GM23338 (cell line): ENCODE results near the gene DHPS. TPM values are rescaled to one million over a fixed set of nuclear protein-coding genes. Genes with fewer than 3 reads are reported as not detected.

Experiments
- ATAC-seq: fragments of 200-7000 bp; cut with Tn5 transposase; 3 replicates; pipeline ENCODE4 v1.9.1; 2020
- DNase-seq: peaks from one replicate; pipeline ENCODE4 v3.0.0-alpha.2; 2015; ENCODE audit warnings: low spot score
- H2AFZ ChIP-seq: fragments of 200-600 bp; sonication (generic); 2 replicates; pipeline ENCODE4 v1.8.0; 2016; ENCODE audit warnings: antibody characterized with exemption, mild to moderate bottlenecking, moderate library complexity
- H3F3A ChIP-seq: fragments of 200-600 bp; sonication (generic); replicated peaks from 2 replicates; pipeline ENCODE4 v1.8.0; 2017; ENCODE audit warnings: antibody characterized with exemption, mixed run types, low read depth
- H3K27ac ChIP-seq: fragments of 200-600 bp; sonication (generic); 2 replicates; pipeline ENCODE4 v1.6.1; 2016; ENCODE audit warnings: low read depth
- H3K27me3 ChIP-seq: fragments of 200-600 bp; sonication (generic); 2 replicates; pipeline ENCODE4 v1.8.0; 2016; ENCODE audit warnings: mild to moderate bottlenecking, mixed run types, moderate library complexity; ENCODE audit not compliant: insufficient read depth
- H3K36me3 ChIP-seq: fragments of 200-600 bp; sonication (generic); 2 replicates; pipeline ENCODE4 v1.8.0; 2016; ENCODE audit warnings: mild to moderate bottlenecking; ENCODE audit not compliant: insufficient read depth
- H3K4me1 ChIP-seq: fragments of 200-600 bp; sonication (generic); 2 replicates; pipeline ENCODE4 v1.8.0; 2016; ENCODE audit warnings: mild to moderate bottlenecking, moderate library complexity; ENCODE audit not compliant: insufficient read depth
- H3K4me2 ChIP-seq: fragments of 200-600 bp; sonication (generic); 2 replicates; pipeline ENCODE4 v1.7.1; 2017; ENCODE audit warnings: mixed run types
- H3K4me3 ChIP-seq: fragments of 200-600 bp; sonication (generic); 2 replicates; pipeline ENCODE4 v1.6.1; 2016; ENCODE audit warnings: mixed run types
- H3K79me2 ChIP-seq: fragments of 200-600 bp; sonication (generic); replicated peaks from 2 replicates; pipeline ENCODE4 v1.8.0; 2017; ENCODE audit warnings: mild to moderate bottlenecking; ENCODE audit not compliant: insufficient read depth
- H3K9me2 ChIP-seq: fragments of 200-600 bp; sonication (generic); 2 replicates; pipeline ENCODE4 v1.8.0; 2017; ENCODE audit not compliant: insufficient read depth
- H4K20me1 ChIP-seq: fragments of 200-600 bp; sonication (generic); replicated peaks from 2 replicates; pipeline ENCODE4 v1.8.0; 2017; ENCODE audit warnings: mild to moderate bottlenecking; ENCODE audit not compliant: insufficient read depth
- H3K27ac Mint-ChIP-seq: 2 replicates; pipeline ENCODE4 v1.8.0; 2020; ENCODE audit warnings: inconsistent platforms, mild to moderate bottlenecking, moderate library complexity, mixed read lengths
- H3K27me3 Mint-ChIP-seq: 3 replicates; pipeline ENCODE4 v1.8.0; 2022; ENCODE audit warnings: low read depth, mild to moderate bottlenecking, moderate library complexity, mixed read lengths, inconsistent platforms; ENCODE audit not compliant: insufficient read depth, poor library complexity
- H3K36me3 Mint-ChIP-seq: 3 replicates; pipeline ENCODE4 v1.8.0; 2021; ENCODE audit warnings: low read depth, mild to moderate bottlenecking, inconsistent platforms, moderate library complexity, mixed read lengths
- H3K4me1 Mint-ChIP-seq: 3 replicates; pipeline ENCODE4 v1.8.0; 2020; ENCODE audit warnings: mild to moderate bottlenecking, inconsistent platforms, mixed read lengths
- H3K4me3 Mint-ChIP-seq: 3 replicates; pipeline ENCODE4 v1.8.0; 2021; ENCODE audit warnings: moderate library complexity, mild to moderate bottlenecking, inconsistent platforms, mixed read lengths
- H3K9me3 Mint-ChIP-seq: 3 replicates; pipeline ENCODE4 v1.8.0; 2020; ENCODE audit warnings: moderate library complexity, mild to moderate bottlenecking, inconsistent platforms, mixed read lengths
- CREB1 ChIP-seq: fragments of 250-450 bp; sonication (Bioruptor Pico); IDR thresholded peaks from 2 replicates; pipeline ENCODE4 v1.5.0; 2020; ENCODE audit warnings: low read depth, mild to moderate bottlenecking, moderate library complexity
- CTCF ChIP-seq, 2 experiments: fragments of 200-600 bp in 1 of 2; sonication (generic) in 1 of 2; conservative IDR thresholded peaks; 2 replicates each; pipeline versions ENCODE4 v1.5.1 to v1.6.1; 2016 to 2017; ENCODE audit warnings: antibody characterized with exemption in 2 of 2, low read depth in 2 of 2, mild to moderate bottlenecking in 2 of 2, moderate library complexity in 1 of 2
- POLR2AphosphoS5 ChIP-seq: IDR thresholded peaks from 2 replicates; pipeline ENCODE4 v1.6.1; 2016; ENCODE audit warnings: antibody characterized with exemption, low read depth
- STAT1 ChIP-seq: IDR thresholded peaks from one replicate; pipeline ENCODE4 v1.6.1; 2016; ENCODE audit warnings: antibody characterized with exemption; ENCODE audit not compliant: unreplicated experiment
- ZNF331 ChIP-seq: fragments of 250-450 bp; sonication (Bioruptor Pico); IDR thresholded peaks from 2 replicates; pipeline ENCODE4 v1.5.0; 2020; ENCODE audit warnings: low read depth, mild to moderate bottlenecking, moderate library complexity
- ZNF462 ChIP-seq: fragments of 250-450 bp; sonication (Bioruptor Pico); IDR thresholded peaks from 2 replicates; pipeline ENCODE4 v1.5.0; 2020; ENCODE audit warnings: mild to moderate bottlenecking, moderate library complexity
- polyA plus RNA-seq: library from polyadenylated mRNA; unstranded; fragments of >200 nt; fragmentation: Nextera tagmentation; extraction: Ambion mirVana; gene quantifications from 2 replicates; pipeline ENCODE4 v1.2.1, GENCODE V29; 2016
- total RNA-seq: library from RNA; depleted of rRNA; stranded (reverse); fragments of >200 nt; shearing (Covaris generic); gene quantifications from 2 replicates; pipeline ENCODE4 v1.2.3, GENCODE V29; 2014

Gene DHPS
- total and polyA plus RNA-seq, 2 experiments from 2014 or later = 85.4 to 126 TPM

- no peaks in the 10 kb centered on the region for H4K20me1 ChIP-seq
- peak; percentile 92 for DNase-seq
- H3K9me2 ChIP-seq = no peaks in the 10 kb centered on the region; the same call in 1 of the 2 replicates
- H3K27me3 ChIP-seq = no peaks in the 10 kb centered on the region
- H3K36me3 ChIP-seq = no peaks in the 10 kb centered on the region
- peak overlapping the region; percentile 70 for H3K4me2 ChIP-seq
- H3K4me3 Mint-ChIP-seq = peak overlapping the region; percentile 71
- H3K27me3 Mint-ChIP-seq = peaks cover 18% of the 10 kb centered on the region
- 0 out of 2 replicates have a peak, but pooled peaks cover 5% of the 10 kb centered on the region for H3F3A ChIP-seq
- peaks cover 2% of the 10 kb centered on the region; the same call in 1 of the 3 replicates for H3K9me3 Mint-ChIP-seq
- H3K27ac ChIP-seq = no peak overlapping the region
- peak; percentile 74 to 92 for TF ChIP-seq CTCF (conservative IDR thresholded peaks at IDR 0.05; ENCODE audit: low read depth in 2 of 2)
- TF ChIP-seq ZNF462 (CRISPR knock-in tag) = no peak
- peak; percentile 63; the same call in 1 of the 2 replicates for TF ChIP-seq CREB1 (CRISPR knock-in tag)
- TF ChIP-seq ZNF331 (CRISPR knock-in tag) = no peak
- no peak for TF ChIP-seq STAT1
- TF ChIP-seq POLR2AphosphoS5 = no peak
- H3K36me3 Mint-ChIP-seq = no peaks in the 10 kb centered on the region
- H3K27ac Mint-ChIP-seq = no peak overlapping the region
- ATAC-seq = peak; percentile 96
- no peaks in the 10 kb centered on the region; the same call in 2 of the 3 replicates for H3K4me1 Mint-ChIP-seq
- no peaks in the 10 kb centered on the region for H3K79me2 ChIP-seq
- H3K4me3 ChIP-seq = peak overlapping the region; percentile 53
- no peaks in the 10 kb centered on the region for H3K4me1 ChIP-seq
- H2AFZ ChIP-seq = peak overlapping the region; percentile 81; the same call in 1 of the 2 replicates
Measured at GRCh38 chr19:12639901-12640613, 41.6 kb downstream of the DHPS start.
